ENCODE results near the gene PPFIA2. TPM values are rescaled to one million over a fixed set of nuclear protein-coding genes. Genes with fewer than 3 reads are reported as not detected.

The PPFIA2 gene
- total RNA-seq, 1 experiment from 2014 or later, result not detected

DNA sequence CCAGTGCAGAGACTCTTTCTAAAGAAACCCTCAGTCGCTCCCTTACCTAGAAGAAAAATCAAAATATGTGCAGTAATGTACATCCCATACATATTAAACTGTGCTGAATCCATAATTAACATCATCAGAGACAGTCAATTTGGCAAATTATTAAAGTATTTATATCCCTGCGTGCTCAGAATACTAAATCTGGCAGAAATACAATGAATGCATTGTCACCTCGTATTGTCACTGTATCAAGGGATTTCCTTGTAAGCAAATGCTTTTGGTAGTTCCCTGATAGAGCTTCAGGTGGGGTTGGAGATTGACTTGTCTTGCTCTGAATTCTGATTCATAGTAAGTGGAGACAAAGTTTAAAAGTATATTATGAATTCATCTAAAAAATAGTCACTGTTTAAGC is 319.1 kb downstream of the PPFIA2 start:
- H3K27me3 ChIP-seq (ENCODE audit: control insufficient read depth, insufficient read depth, low read length), result no peaks in the 10 kb centered on the region
- CTCF ChIA-PET, result no interaction called here
- no peak overlapping the region for H3K27ac ChIP-seq (ENCODE audit: low read length)
- POLR2A ChIA-PET, result no interaction called here
- no peaks in the 10 kb centered on the region for H3K4me1 ChIP-seq (ENCODE audit: control insufficient read depth, insufficient read depth, low read length)
- H3K9me3 ChIP-seq (ENCODE audit: control insufficient read depth, insufficient read depth, low read depth, low read length), result no peaks in the 10 kb centered on the region
- DNase-seq (ENCODE audit: low read depth, low spot score), result no peak
- intact Hi-C loops (cut with micrococcal nuclease; ENCODE audit: unreplicated experiment) (no loop called here), in situ Hi-C loops (cut with HindIII; ENCODE audit: low pct_unique_long_range_greater_than_20kb, low sequenced_read_pairs) (no loop called here)
- ATAC-seq, result no peak
- no peaks in the 10 kb centered on the region; the same call in 1 of the 2 replicates for H3K36me3 ChIP-seq (ENCODE audit: control insufficient read depth, insufficient read depth, low read length)
- no peak overlapping the region for H3K4me3 ChIP-seq (ENCODE audit: low read depth in 2 of 2, low read length in 2 of 2)
- BruUV-seq (replicated peaks), result no TSS peak
- TF ChIP-seq TCF7L2 (IDR thresholded peaks at IDR 0.05; ENCODE audit: low read depth, low read length) (no peak), SIN3A (IDR thresholded peaks at IDR 0.05; ENCODE audit: borderline replicate concordance, insufficient read depth, low read depth, low read length) (no peak), POLR2AphosphoS5 (IDR thresholded peaks at IDR 0.05; ENCODE audit: low read depth, low read length) (no peak), REST (IDR thresholded peaks at IDR 0.05; ENCODE audit: insufficient read depth in 1 of 2, low read depth in 2 of 2, low read length in 1 of 2) (no peak), CTCF (IDR thresholded peaks at IDR 0.05) (no peak)

GRCh38 chr12:81439344-81439743 is 319.8 kb downstream of the PPFIA2 start:
- CTCF ChIA-PET, result no interaction called here

More at GRCh38 chr12:81439344-81439743, 319.8 kb downstream of the PPFIA2 start:
- POLR2A ChIA-PET, result no interaction called here
- Histone ChIP-seq H3K9me3 (ENCODE audit: control insufficient read depth, insufficient read depth, low read depth, low read length) (no peaks in the 10 kb centered on the region), H3K4me1 (ENCODE audit: control insufficient read depth, insufficient read depth, low read length) (no peaks in the 10 kb centered on the region), H3K4me3 (ENCODE audit: low read depth in 2 of 2, low read length in 2 of 2) (no peak overlapping the region), H3K36me3 (ENCODE audit: control insufficient read depth, insufficient read depth, low read length) (no peaks in the 10 kb centered on the region; the same call in 1 of the 2 replicates), H3K27ac (ENCODE audit: low read length) (no peak overlapping the region), H3K27me3 (ENCODE audit: control insufficient read depth, insufficient read depth, low read length) (no peaks in the 10 kb centered on the region)
- BruUV-seq (replicated peaks), result no TSS peak
- TF ChIP-seq TCF7L2 (IDR thresholded peaks at IDR 0.05; ENCODE audit: low read depth, low read length) (no peak), POLR2AphosphoS5 (IDR thresholded peaks at IDR 0.05; ENCODE audit: low read depth, low read length) (no peak), SIN3A (IDR thresholded peaks at IDR 0.05; ENCODE audit: borderline replicate concordance, insufficient read depth, low read depth, low read length) (no peak), CTCF (IDR thresholded peaks at IDR 0.05) (no peak), REST (IDR thresholded peaks at IDR 0.05; ENCODE audit: insufficient read depth in 1 of 2, low read depth in 2 of 2, low read length in 1 of 2) (no peak)
- intact Hi-C loops (cut with micrococcal nuclease; ENCODE audit: unreplicated experiment), result no loop called here
- DNase-seq (ENCODE audit: low read depth, low spot score), result no peak
- no peak for ATAC-seq
- in situ Hi-C loops (cut with HindIII; ENCODE audit: low pct_unique_long_range_greater_than_20kb, low sequenced_read_pairs), result no loop called here

Measured in Panc1 (cell line).